Transverse colon (tissue), 4 donors: ENCODE data around the gene SHISAL2A. TPM values are rescaled to one million over a fixed set of nuclear protein-coding genes. Genes with fewer than 3 reads are reported as not detected.

Source experiments
- DNase-seq: peaks from one replicate; pipeline ENCODE4 v3.0.0-alpha.2; 2019
- H3K27ac ChIP-seq, 4 donors: fragments of 200-600 bp; sonication (generic); 2 replicates each; pipeline ENCODE4 v1.5.1; 2016 to 2018; ENCODE audit warnings: inconsistent platforms in 4 of 4
- H3K27me3 ChIP-seq: fragments of 200-600 bp; sonication (generic); 2 replicates; pipeline ENCODE4 v1.5.1; 2017; ENCODE audit warnings: inconsistent platforms
- H3K36me3 ChIP-seq, 4 donors: fragments of 200-600 bp; sonication (generic); 2 replicates each; pipeline ENCODE4 v1.5.1; 2017 to 2019; ENCODE audit warnings: inconsistent platforms in 4 of 4
- H3K4me1 ChIP-seq, 4 donors: fragments of 200-600 bp; sonication (generic); 2 replicates each; pipeline ENCODE4 v1.5.1; 2017 to 2020; ENCODE audit warnings: inconsistent platforms in 4 of 4
- H3K4me3 ChIP-seq, 4 donors: fragments of 200-600 bp; sonication (generic); 1 replicate in 1 of 4; 2 replicates in 3 of 4; pipeline versions ENCODE4 v1.5.1 to v1.6.1; 2017 to 2019; ENCODE audit warnings: inconsistent platforms in 4 of 4
- H3K9me3 ChIP-seq, 2 donors: fragments of 200-600 bp; sonication (generic); 2 replicates each; pipeline ENCODE4 v1.5.1; 2017 to 2019; ENCODE audit warnings: inconsistent platforms in 2 of 2
- CTCF ChIP-seq, 5 experiments: fragments of 200-600 bp in 3 of 5; fragments of 450-650 bp in 2 of 5; sonication (generic) in 3 of 5; IDR thresholded peaks; 1 replicate in 2 of 5; 2 replicates in 3 of 5; pipeline ENCODE4 v1.5.1; 2016 to 2017; ENCODE audit warnings: antibody characterized with exemption in 5 of 5, inconsistent platforms in 3 of 5, mild to moderate bottlenecking in 2 of 5, moderate library complexity in 1 of 5
- EP300 ChIP-seq: sonication (generic); formaldehyde crosslinking; IDR thresholded peaks from one replicate; pipeline ENCODE4 v1.6.1; 2017; ENCODE audit warnings: antibody characterized with exemption, low read depth
- POLR2A ChIP-seq: fragments of 450-650 bp; IDR thresholded peaks from one replicate; pipeline ENCODE4 v1.6.1; 2016; ENCODE audit warnings: antibody characterized with exemption, mild to moderate bottlenecking, moderate library complexity
- POLR2AphosphoS5 ChIP-seq, 3 donors: sonication (generic); formaldehyde crosslinking; IDR thresholded peaks; one replicate each; pipeline ENCODE4 v1.6.1; 2016; ENCODE audit warnings: antibody characterized with exemption in 3 of 3
- WGBS, 2 donors: methylation state at CpG; one replicate each; pipeline ENCODE4 v1.1.5; 2018; ENCODE audit warnings: low coverage in 1 of 2; 5-methylcytosine and 5-hydroxymethylcytosine counted together
- in situ Hi-C, 4 donors: fragments of 200-750 bp; cut with MboI; loops; one replicate each; pipeline versions ENCODE4 v1.15.0 to v1.15.1; 2017; ENCODE audit warnings: low sequenced_read_pairs in 3 of 4, low pct_ligation_motif_present in 1 of 4, low pct_unique_long_range_greater_than_20kb in 1 of 4
- intact Hi-C: fragments of 100-400 bp; cut with DNase I; formaldehyde crosslinking; loops from one replicate; pipeline ENCODE4 v1.15.1; 2023; ENCODE audit warnings: low total_unique reads
- total RNA-seq, 4 donors: library from RNA; depleted of rRNA; stranded (reverse); fragments of >200 nt; gene quantifications; one replicate each; pipeline ENCODE4 v1.1.0, GENCODE V29; 2016

Gene SHISAL2A
- total RNA-seq, 4 donors from 2014 or later = 3.2 to 8.2 TPM; not detected in 2

GRCh38 chr1:52601991-52602855 is 30.7 kb upstream of the SHISAL2A start, which contains the start of gene GPX7:
TSS of gene GPX7 (plus strand) at chr1:52602371. CDS start at chr1:52602410, 39 bp downstream.
- H3K27ac ChIP-seq = peak within 1 kb of the TSS; percentile 60 to 71 (median 64)
- intact Hi-C loops (no loop called here), in situ Hi-C loops (no loop called here)
- peak within 1 kb of the TSS; percentile 38 to 53 (median 46) for H3K4me3 ChIP-seq
- peaks cover 12 to 16% (median 15%) of the 10 kb centered on the region in 4 donors for H3K4me1 ChIP-seq
- no peaks in the 10 kb centered on the region for H3K9me3 ChIP-seq
- 5 to 10% methylated on average over 9 to 28 of the region's 97 CpGs for WGBS, 2 donors
- H3K36me3 ChIP-seq = no peaks in the 10 kb centered on the region
- H3K27me3 ChIP-seq = peaks cover 4% of the 10 kb centered on the region
- peak; percentile 42 for DNase-seq
- TF ChIP-seq CTCF (IDR thresholded peaks at IDR 0.05) (no peak), POLR2A (no peak), POLR2AphosphoS5 (IDR thresholded peaks at IDR 0.05) (no peak), EP300 (no peak)

- DNase-seq = no peak
- TF ChIP-seq POLR2AphosphoS5 (IDR thresholded peaks at IDR 0.05) = no peak
- TF ChIP-seq EP300 = no peak
- TF ChIP-seq POLR2A = no peak
- Histone ChIP-seq H3K9me3 (no peaks in the 10 kb centered on the region), H3K27ac (peak overlapping the region; percentile 60 to 71 (median 64)), H3K4me3 (peak overlapping the region in 3 of 4 donors; percentile 43 to 53 (median 50)), H3K36me3 (no peaks in the 10 kb centered on the region), H3K4me1 (peaks cover 12 to 16% (median 15%) of the 10 kb centered on the region in 4 donors), H3K27me3 (peaks cover 4% of the 10 kb centered on the region)
- WGBS, 2 donors = 27 to 51% methylated on average over 3 to 21 of the region's 21 CpGs
- in situ Hi-C loops (no loop called here), intact Hi-C loops (no loop called here)
These were observed 29.9 kb upstream of the SHISAL2A start for GRCh38 chr1:52602856-52603600.

- Histone ChIP-seq H3K27me3 (peaks cover 4% of the 10 kb centered on the region), H3K36me3 (no peaks in the 10 kb centered on the region), H3K9me3 (no peaks in the 10 kb centered on the region), H3K4me1 (peaks cover 12 to 16% (median 15%) of the 10 kb centered on the region in 4 donors), H3K4me3 (no peak overlapping the region), H3K27ac (peak overlapping the region in 2 of 4 donors; percentile 43 to 71)
- TF ChIP-seq CTCF (IDR thresholded peaks at IDR 0.05) = no peak
- TF ChIP-seq EP300 = no peak
- TF ChIP-seq POLR2A = no peak
- no peak for DNase-seq
- intact Hi-C loops = no loop called here
- in situ Hi-C loops = no loop called here
- 78 to 100% methylated on average over 2 to 6 of the region's 6 CpGs for WGBS, 2 donors
These were observed 29.3 kb upstream of the SHISAL2A start for GRCh38 chr1:52603630-52604029.

DNA sequence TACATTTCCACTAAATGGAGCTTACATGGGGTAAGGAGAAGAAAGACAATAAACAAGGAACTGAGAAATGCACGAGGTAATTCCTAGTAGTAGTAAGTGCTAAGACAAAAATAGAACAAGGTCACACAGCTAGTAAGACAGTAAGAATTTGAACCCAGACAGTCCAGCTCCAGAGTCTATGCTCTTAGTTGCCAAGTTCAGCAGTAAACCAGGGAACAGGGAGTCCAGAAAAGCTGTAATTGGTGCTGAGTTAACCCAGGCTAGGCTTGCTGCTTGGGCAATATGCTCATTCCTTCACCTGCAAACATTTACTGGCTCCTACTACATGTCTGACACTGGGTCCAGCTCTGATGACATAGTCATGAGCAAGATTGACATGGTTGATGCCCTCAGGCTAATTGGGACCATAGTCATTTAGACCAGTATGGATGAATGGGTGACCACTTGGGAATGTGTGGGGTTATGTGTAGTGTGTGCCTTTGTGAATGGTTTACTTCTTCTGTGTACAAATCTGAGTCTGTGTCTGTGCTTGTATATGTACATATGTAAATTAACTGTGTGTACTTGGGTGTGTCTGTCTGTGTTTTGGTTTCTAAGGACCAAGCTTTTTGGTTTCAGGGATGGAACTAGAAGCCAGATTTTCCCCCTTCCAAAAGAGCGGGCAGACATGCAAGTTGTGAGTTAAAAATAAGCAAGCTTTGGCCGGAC is 28.8 kb upstream of the SHISAL2A start:
- intact Hi-C loops (no loop called here), in situ Hi-C loops (no loop called here)
- 27 to 40% methylated on average over 1 to 3 of the region's 3 CpGs for WGBS, 2 donors
- no peak overlapping the region for H3K4me3 ChIP-seq
- H3K27me3 ChIP-seq = peaks cover 4% of the 10 kb centered on the region
- no peaks in the 10 kb centered on the region for H3K9me3 ChIP-seq
- TF ChIP-seq CTCF (IDR thresholded peaks at IDR 0.05) (no peak), POLR2A (no peak), POLR2AphosphoS5 (IDR thresholded peaks at IDR 0.05) (no peak), EP300 (no peak)
- peak overlapping the region in 2 of 4 donors; percentile 43 to 71 for H3K27ac ChIP-seq
- peaks cover 12 to 16% (median 15%) of the 10 kb centered on the region in 4 donors for H3K4me1 ChIP-seq
- no peaks in the 10 kb centered on the region for H3K36me3 ChIP-seq
- DNase-seq = no peak
